ENCODE results near the gene G2E3. TPM values are rescaled to one million over a fixed set of nuclear protein-coding genes. Genes with fewer than 3 reads are reported as not detected.

G2E3 gene
- total RNA-seq, 4 donors from 2014 or later: 3.3 to 5.4 (median 4.4) TPM

GRCh38 chr14:30658645-30659044 lies 99.7 kb downstream of the G2E3 start:
- DNase-seq: no peak
- H3K27ac ChIP-seq: no peak overlapping the region
- H3K9me3 ChIP-seq: no peaks in the 10 kb centered on the region
- in situ Hi-C loops (cut with MboI; ENCODE audit: low sequenced_read_pairs in 4 of 4): loop anchor here in 1 of 4 donors (10.0 to 25.0 kb wide), 2 partner anchors 246 to 729 kb away; no protein-coding TSS in a partner anchor
- intact Hi-C loops (cut with DNase I; ENCODE audit: low total_unique reads): no loop called here
- peaks cover 0 to 2% of the 10 kb centered on the region in 2 donors for H3K4me1 ChIP-seq
- H3K4me3 ChIP-seq: no peak overlapping the region
- H3K27me3 ChIP-seq: no peaks in the 10 kb centered on the region
- TF ChIP-seq POLR2A (IDR thresholded peaks at IDR 0.05): no peak
- no peak for TF ChIP-seq CTCF (IDR thresholded peaks at IDR 0.05 in 4 of 5, conservative IDR thresholded peaks at IDR 0.05 in 1 of 5)
- no peak for ATAC-seq
- H3K36me3 ChIP-seq: peaks cover 0 to 54% of the 10 kb centered on the region in 2 donors

- no peaks in the 10 kb centered on the region for H3K9me3 ChIP-seq
- no peaks in the 10 kb centered on the region for H3K27me3 ChIP-seq
- in situ Hi-C loops (cut with MboI; ENCODE audit: low sequenced_read_pairs in 4 of 4) (loop anchor here in 1 of 4 donors (25.0 kb wide), 1 partner anchor 718 kb away; no protein-coding TSS in a partner anchor), intact Hi-C loops (cut with DNase I; ENCODE audit: low total_unique reads) (no loop called here)
- H3K27ac ChIP-seq: no peak overlapping the region
- H3K36me3 ChIP-seq: peaks cover 0 to 33% of the 10 kb centered on the region in 2 donors
- no peaks in the 10 kb centered on the region for H3K4me1 ChIP-seq
- no peak overlapping the region for H3K4me3 ChIP-seq
- no peak for TF ChIP-seq POLR2A (IDR thresholded peaks at IDR 0.05)
- no peak for TF ChIP-seq CTCF (IDR thresholded peaks at IDR 0.05 in 4 of 5, conservative IDR thresholded peaks at IDR 0.05 in 1 of 5)
- ATAC-seq: no peak
- DNase-seq: no peak
These were observed 110.6 kb downstream of the G2E3 start for GRCh38 chr14:30669594-30669993.

Other genes with a start within 250 kb of the G2E3 start
- 10 to 100 TPM; 21.5 to 30.7 (median 28.2) TPM for gene SCFD1, start 63.2 kb downstream of the G2E3 start, total RNA-seq

Data from gastrocnemius medialis (tissue), 4 donors.